ENCODE data around the gene POLD2.
A peak's percentile ranks its signal among the peaks of the same experiment; 100 is the strongest.

Gene POLD2

GRCh38 chr7:44068054-44068453 is 55.3 kb downstream of the POLD2 start:
- no peak for TF ChIP-seq CTCF (IDR thresholded peaks at IDR 0.05; ENCODE audit: low read depth, low read length)
- no peak overlapping the region for H3K4me3 ChIP-seq (replicated peaks in 1 of 2; ENCODE audit: low read depth in 2 of 2, low read length in 2 of 2)
- DNase-seq (ENCODE audit: low read depth in 2 of 2): no peak

DNA sequence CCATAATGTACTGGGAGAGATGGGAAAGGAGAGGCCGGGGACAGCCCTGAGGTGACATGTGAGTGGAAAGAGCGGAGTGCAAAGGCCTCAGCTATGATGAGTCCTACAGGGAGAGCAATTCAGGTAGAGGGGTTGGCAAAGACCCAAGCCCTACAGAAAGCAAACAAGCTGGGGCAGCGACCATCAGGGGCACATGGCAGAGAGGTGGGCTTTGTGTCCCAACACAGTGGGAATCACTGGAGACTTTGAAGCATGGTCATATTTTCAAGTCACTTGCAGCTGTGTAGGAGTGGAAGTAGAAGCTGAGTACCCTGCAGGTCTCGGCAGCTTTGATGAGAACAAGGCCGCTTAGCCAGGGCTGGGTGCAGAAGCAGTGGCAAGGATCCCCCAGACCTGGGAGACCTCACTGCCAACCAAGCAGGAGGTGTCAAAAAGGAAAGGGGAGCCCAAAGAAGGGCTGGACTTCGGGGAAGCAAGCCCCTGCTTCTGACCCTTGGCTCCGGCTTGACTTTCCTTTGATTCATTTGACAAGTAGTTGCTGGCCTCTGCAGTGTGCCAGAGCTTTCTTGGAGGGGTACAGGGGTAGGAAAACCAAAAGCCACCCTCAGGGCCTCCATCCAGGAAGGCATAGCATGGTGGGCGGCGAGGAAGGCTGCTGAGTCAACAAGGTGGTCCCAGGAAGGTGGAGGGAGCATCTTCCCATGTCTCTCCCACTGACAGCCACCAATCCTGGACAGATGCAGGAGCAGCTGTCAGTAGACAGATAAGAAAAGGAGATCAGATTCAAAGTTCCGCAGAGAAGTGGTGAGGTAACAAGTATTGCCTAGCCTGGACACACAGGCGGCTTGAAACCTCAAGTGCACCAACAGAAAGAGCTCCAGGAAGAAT is 56.0 kb downstream of the POLD2 start:
- TF ChIP-seq CTCF (IDR thresholded peaks at IDR 0.05; ENCODE audit: low read depth, low read length): no peak
- H3K4me3 ChIP-seq (replicated peaks in 1 of 2; ENCODE audit: low read depth in 2 of 2, low read length in 2 of 2): no peak overlapping the region
- peak in 1 of 2 donors; percentile 16 for DNase-seq (ENCODE audit: low read depth in 2 of 2)

DNA sequence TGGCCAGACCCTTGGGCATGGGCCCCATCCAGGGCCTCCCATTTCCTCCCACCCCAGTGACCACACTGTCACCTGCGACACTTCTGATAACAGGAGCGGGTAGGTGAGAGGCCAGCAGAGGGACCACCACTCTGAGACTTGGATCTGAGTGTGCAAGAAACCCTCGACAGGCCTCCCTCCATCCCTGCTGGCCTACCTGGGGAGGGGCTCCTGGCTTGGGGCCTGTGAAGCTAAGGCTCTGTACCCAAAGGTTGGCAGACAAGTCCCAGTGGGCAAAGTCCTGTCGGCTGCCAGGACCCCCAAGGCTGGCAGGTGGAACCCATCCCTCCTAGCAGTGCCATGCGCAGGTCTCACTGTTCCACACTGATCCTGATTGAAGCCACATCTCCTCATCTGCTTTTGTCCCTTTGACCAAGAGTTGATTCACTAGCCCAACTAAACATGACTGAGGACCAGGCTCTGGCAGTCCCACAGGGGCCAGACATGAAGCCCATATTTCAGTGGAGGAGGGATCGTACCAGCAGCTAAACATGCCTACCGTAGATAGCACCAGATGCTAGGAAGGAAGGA is 56.8 kb downstream of the POLD2 start:
- no peak for TF ChIP-seq CTCF (IDR thresholded peaks at IDR 0.05; ENCODE audit: low read depth, low read length)
- no peak overlapping the region for H3K4me3 ChIP-seq (replicated peaks in 1 of 2; ENCODE audit: low read depth in 2 of 2, low read length in 2 of 2)
- peak in 1 of 2 donors; percentile 7 for DNase-seq (ENCODE audit: low read depth in 2 of 2)

DNA sequence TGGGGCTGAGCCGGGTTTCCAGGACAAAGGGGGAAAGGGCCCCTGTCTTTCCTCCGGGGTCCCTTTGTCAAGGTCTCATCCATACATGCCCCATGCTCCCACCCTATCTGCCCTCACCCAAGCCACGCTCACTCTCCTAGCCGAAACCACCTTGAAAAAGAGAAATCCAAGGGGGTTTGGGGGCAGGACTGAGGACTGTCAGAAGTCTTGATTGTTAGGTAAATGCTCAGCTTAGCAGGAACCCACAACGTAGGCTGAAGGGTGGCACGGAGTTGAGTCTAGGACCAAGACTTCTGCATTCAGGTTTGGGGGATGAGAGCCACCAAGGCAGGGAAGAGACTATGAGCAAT is 57.3 kb downstream of the POLD2 start:
- no peak for TF ChIP-seq CTCF (IDR thresholded peaks at IDR 0.05; ENCODE audit: low read depth, low read length)
- peak in 1 of 2 donors; percentile 16 for DNase-seq (ENCODE audit: low read depth in 2 of 2)
- H3K4me3 ChIP-seq (replicated peaks in 1 of 2; ENCODE audit: low read depth in 2 of 2, low read length in 2 of 2): no peak overlapping the region

- TF ChIP-seq CTCF (IDR thresholded peaks at IDR 0.05; ENCODE audit: low read depth, low read length): no peak
- H3K4me3 ChIP-seq (replicated peaks in 1 of 2; ENCODE audit: low read depth in 2 of 2, low read length in 2 of 2): no peak within 1 kb of the TSS
- DNase-seq (ENCODE audit: low read depth in 2 of 2): peak; percentile 39 to 47
Measured at GRCh38 chr7:44065431-44066110, 57.8 kb downstream of the POLD2 start, which contains the start of gene PGAM2. PGAM2 (minus strand) TSS chr7:44065567; CDS start chr7:44065529, 38 bp downstream.

DNA sequence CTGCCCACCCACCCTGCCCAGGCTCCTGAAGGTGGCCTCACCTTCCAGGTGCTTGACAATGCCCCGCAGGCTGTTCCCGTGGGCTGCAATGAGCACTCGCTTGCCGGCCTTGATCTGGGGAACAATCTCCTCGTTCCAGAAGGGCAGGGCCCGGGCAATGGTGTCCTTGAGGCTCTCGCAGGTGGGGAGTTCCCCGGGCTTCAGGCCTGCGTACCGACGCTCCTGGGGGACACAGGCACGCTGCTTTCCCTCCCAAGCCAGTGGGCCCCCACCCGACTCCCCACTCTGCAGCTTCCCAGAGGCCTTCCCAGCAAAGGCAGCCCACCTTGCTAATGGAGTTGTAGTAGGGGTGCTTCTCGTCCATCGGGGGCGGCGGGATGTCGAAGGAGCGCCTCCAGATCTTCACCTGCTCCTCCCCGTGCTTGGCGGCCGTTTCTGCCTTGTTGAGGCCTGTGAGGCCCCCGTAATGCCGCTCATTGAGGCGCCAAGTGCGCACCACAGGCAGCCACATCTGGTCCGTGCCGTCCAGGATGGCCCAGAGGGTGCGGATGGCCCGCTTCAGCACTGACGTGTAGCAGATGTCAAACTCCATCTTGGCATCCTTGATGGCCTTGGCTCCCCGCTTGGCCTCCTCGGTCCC is 58.4 kb downstream of the POLD2 start:
- H3K4me3 ChIP-seq (replicated peaks in 1 of 2; ENCODE audit: low read depth in 2 of 2, low read length in 2 of 2): no peak overlapping the region
- DNase-seq (ENCODE audit: low read depth in 2 of 2): peak in 1 of 2 donors; percentile 23
- no peak for TF ChIP-seq CTCF (IDR thresholded peaks at IDR 0.05; ENCODE audit: low read depth, low read length)

Measured in cardiac fibroblast (primary cell).